Activated CD4-positive, alpha-beta T cell treated with anti-CD3 and anti-CD28 coated beads, Interleukin-2, amount 10 ng/mL, durations not matched to agents 24 days and 14 days (primary cell): ENCODE measurements around the gene KCNF1. TPM values are rescaled to one million over a fixed set of nuclear protein-coding genes. Genes with fewer than 3 reads are reported as not detected.

ENCODE experiments used
- DNase-seq: peaks from one replicate; pipeline ENCODE4 v3.0.0; 2022
- H3K27ac Mint-ChIP-seq: one replicate; pipeline ENCODE4 v1.8.0; 2022; ENCODE audit warnings: mild to moderate bottlenecking, mixed read lengths
- H3K27me3 Mint-ChIP-seq: one replicate; pipeline ENCODE4 v1.8.0; 2022; ENCODE audit warnings: mixed read lengths
- H3K36me3 Mint-ChIP-seq: one replicate; pipeline ENCODE4 v1.8.0; 2022; ENCODE audit warnings: low read depth, mild to moderate bottlenecking, mixed read lengths
- H3K4me1 Mint-ChIP-seq: one replicate; pipeline ENCODE4 v1.8.0; 2021; ENCODE audit warnings: mixed read lengths
- H3K4me3 Mint-ChIP-seq: one replicate; pipeline ENCODE4 v1.8.0; 2022; ENCODE audit warnings: mild to moderate bottlenecking, moderate library complexity, mixed read lengths
- H3K9me3 Mint-ChIP-seq: one replicate; pipeline ENCODE4 v1.8.0; 2021; ENCODE audit warnings: mixed read lengths
- intact Hi-C: fragments of 100-400 bp; cut with micrococcal nuclease; formaldehyde crosslinking; loops from one replicate; pipeline ENCODE4 v1.15.1; 2023
- total RNA-seq: library from RNA; stranded (reverse); gene quantifications from 2 replicates; pipeline ENCODE4 v1.2.3, GENCODE V29; 2022

KCNF1 gene
- total RNA-seq, 1 donor from 2014 or later = not detected

DNA sequence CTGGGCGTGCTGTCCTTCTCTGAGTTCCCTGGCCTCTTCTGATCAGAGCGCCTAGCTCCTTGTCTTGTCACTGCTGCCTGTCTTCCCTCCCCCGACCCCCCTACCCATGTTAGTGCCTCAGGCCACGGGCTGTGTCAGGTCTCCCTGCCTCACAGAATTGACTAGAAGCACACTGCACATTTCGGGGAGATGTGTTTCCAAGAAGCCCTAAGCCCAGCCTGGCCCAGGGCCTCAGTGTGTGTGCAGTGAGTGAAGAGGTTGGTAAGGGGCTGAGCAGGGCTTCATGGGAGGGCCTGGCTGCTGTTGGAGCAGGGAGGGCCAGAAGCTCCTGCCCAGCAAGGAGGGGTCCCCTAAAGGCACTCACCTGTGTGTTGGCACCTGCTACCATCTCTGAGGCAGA is 13.1 kb downstream of the KCNF1 start:
- Mint-ChIP-seq H3K27ac (no peak overlapping the region), H3K4me3 (no peak overlapping the region), H3K9me3 (no peaks in the 10 kb centered on the region), H3K36me3 (no peaks in the 10 kb centered on the region), H3K27me3 (peaks cover 7% of the 10 kb centered on the region), H3K4me1 (no peaks in the 10 kb centered on the region)
- intact Hi-C loops = no loop called here
- DNase-seq = no peak

DNA sequence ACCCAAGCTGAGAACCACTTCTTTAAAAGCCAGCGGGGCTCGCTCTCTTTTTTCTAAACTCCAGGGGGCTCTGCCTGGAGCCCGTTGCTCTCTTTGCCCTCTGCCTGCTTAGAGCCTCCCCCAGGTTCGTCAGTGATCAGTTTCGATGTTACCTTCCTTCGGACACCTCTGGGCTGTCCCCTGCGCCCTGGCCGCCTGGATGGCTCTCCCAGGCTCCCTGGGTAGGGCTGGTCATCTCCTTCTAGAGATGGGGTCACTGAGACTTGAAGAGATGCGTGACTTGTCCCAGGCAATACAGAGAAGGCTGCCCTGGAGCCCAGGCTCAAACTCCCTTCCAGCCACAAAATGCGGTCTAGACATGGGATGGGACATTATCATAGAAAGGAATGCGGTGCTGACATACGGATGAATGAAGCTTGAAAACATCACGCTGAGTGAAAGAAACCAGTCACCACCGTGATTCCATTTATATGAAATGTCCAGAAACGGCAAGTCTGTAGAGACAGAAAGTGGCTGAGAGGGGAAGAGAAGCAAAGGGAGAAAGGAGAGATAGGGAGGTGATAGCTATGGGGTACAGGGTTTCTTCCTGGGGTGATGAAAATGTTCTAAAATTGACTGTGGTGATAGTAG is 14.6 kb downstream of the KCNF1 start:
- Mint-ChIP-seq H3K4me1 (no peaks in the 10 kb centered on the region), H3K27ac (no peak overlapping the region), H3K9me3 (no peaks in the 10 kb centered on the region), H3K27me3 (peaks cover 7% of the 10 kb centered on the region), H3K36me3 (no peaks in the 10 kb centered on the region), H3K4me3 (no peak overlapping the region)
- intact Hi-C loops = no loop called here
- no peak for DNase-seq

DNA sequence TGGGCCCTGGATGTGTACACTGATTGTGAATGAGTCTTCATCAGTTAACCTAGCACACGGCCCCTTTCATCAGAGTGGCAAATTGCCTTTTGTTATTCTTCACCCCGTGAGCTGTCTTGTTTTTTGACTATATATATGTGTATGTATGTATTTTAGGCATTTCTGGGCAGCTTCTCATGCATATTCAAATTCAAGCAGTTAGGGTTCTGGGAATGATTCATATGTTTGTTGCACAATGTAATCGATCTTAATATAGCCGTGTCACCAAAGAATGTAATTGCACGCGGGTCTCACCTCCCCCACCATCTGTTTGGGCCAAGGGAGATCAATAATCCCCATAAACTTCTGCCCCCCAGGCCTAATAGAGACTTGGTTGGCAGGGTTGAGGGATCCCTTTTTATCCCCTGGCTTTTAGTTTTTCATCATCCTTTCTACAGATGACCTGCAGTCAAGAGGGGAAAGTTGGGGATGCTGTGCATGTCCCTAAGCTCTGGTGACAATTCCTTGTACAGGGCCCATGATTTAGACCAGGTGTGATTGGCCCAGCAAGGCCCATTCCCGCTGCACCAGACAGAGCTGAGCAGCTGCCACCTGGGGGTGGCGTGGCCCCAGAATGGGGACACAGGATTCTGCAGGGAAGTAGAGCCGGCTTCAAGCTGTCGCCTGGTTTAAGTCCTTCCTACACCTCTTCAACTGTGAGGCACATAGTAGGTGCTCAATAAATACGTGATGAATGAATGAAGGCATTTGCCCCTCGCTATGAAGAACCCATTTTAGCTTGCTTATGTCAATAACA is 19.2 kb downstream of the KCNF1 start:
- no peaks in the 10 kb centered on the region for H3K36me3 Mint-ChIP-seq
- H3K9me3 Mint-ChIP-seq = no peaks in the 10 kb centered on the region
- no peak for DNase-seq
- intact Hi-C loops = no loop called here
- no peaks in the 10 kb centered on the region for H3K4me1 Mint-ChIP-seq
- no peak overlapping the region for H3K27ac Mint-ChIP-seq
- H3K4me3 Mint-ChIP-seq = no peak overlapping the region
- peaks cover 7% of the 10 kb centered on the region for H3K27me3 Mint-ChIP-seq

DNA sequence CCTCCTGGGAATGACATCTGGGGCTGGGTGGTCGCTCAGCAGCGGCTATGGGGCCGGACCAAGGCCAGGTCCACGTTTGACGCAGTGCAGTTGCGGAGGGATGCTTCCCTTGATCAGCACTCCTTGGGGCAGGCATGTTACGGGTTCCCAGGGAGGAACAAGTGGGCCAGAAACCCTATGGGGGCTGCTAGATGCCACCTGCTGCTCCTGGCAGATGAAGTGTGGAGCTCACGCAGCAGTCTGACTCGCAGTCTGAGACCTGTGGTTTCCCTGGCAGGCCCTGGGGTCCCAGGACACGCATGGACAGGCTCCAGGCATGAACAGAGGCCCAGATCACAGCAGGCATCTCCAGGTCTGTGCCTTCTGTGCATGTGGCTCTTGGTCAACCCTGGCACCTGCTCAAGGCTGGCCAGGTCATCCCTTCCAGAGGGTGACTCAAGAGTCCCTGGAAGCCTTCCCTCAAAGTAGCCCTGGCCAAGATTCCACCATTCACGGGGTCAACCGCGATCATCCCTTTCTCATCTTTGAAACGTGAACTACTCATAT is 20.0 kb downstream of the KCNF1 start:
- no peaks in the 10 kb centered on the region for H3K36me3 Mint-ChIP-seq
- intact Hi-C loops = no loop called here
- H3K27me3 Mint-ChIP-seq = peaks cover 7% of the 10 kb centered on the region
- no peak for DNase-seq
- no peaks in the 10 kb centered on the region for H3K4me1 Mint-ChIP-seq
- H3K27ac Mint-ChIP-seq = no peak overlapping the region
- H3K4me3 Mint-ChIP-seq = no peak overlapping the region
- H3K9me3 Mint-ChIP-seq = no peaks in the 10 kb centered on the region

DNA sequence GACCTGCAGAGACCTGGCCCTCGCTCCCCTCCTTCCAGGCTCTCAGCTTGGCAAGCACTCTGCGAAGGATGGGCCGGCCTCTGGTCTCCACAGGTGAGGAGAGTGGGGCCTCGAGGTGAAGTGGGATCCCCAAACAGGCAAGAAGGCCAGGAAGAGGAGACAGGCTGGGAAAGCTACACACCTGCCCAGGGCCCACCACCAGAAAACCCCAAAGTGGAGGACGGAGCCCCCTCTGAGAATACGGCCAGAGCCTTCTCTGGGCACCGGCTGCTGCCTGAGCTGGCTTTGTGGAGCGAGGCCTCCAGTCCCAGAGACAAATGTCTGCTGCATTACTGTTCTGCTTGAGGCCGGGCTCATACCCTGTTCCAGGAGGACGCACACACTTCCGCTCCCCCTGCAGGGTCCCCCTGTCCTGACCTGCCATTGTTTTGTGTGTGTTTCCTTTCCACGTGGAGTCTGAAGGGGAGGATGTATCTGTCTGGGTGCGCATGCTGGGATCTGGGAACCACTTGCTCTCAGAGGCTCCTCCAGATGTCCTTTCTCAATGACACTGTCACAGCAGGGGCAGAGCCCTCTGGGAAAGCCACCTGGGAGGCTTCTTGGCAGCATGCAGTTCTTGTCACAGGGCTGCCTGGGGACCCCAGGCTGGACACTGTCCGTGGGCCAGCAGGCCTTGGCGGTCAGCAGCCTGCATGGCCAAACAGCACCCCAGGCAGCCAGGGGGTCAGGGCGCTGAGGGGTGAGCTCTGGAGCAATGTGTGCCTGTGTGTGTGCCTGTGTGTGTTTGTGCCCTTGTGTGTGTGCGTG is 20.8 kb downstream of the KCNF1 start:
- Mint-ChIP-seq H3K4me3 (no peak overlapping the region), H3K4me1 (no peaks in the 10 kb centered on the region), H3K9me3 (no peaks in the 10 kb centered on the region), H3K27ac (no peak overlapping the region), H3K36me3 (no peaks in the 10 kb centered on the region), H3K27me3 (peaks cover 7% of the 10 kb centered on the region)
- intact Hi-C loops = no loop called here
- DNase-seq = no peak

DNA sequence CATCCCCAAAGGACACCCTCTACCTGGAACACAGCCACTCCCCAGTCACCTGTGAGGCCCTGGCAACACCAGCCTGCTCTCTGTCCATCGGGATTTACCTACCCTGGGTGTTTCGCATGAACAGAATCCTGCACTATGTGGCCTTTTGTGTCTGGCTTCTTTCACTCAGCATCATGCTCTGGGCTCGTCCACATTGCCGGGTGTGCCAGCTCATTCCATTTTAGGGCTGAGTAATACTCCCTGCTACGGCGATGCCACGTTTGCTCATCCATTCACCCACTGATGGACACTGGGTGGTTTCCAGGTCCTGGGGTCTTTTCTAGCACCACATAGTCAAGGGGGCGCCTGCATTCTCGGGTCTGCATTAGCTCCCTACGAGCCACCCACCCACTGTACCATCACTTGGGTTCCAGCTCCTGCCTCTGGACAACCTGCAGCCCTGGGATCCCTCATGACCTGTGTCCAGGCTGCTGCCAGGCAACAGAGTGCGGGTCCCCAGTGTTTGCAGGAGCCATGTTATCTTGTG is 22.0 kb downstream of the KCNF1 start:
- Mint-ChIP-seq H3K27me3 (peaks cover 4% of the 10 kb centered on the region), H3K9me3 (peaks cover under 1% of the 10 kb centered on the region), H3K4me3 (no peak overlapping the region), H3K27ac (no peak overlapping the region), H3K36me3 (no peaks in the 10 kb centered on the region), H3K4me1 (no peaks in the 10 kb centered on the region)
- intact Hi-C loops = no loop called here
- no peak for DNase-seq

DNA sequence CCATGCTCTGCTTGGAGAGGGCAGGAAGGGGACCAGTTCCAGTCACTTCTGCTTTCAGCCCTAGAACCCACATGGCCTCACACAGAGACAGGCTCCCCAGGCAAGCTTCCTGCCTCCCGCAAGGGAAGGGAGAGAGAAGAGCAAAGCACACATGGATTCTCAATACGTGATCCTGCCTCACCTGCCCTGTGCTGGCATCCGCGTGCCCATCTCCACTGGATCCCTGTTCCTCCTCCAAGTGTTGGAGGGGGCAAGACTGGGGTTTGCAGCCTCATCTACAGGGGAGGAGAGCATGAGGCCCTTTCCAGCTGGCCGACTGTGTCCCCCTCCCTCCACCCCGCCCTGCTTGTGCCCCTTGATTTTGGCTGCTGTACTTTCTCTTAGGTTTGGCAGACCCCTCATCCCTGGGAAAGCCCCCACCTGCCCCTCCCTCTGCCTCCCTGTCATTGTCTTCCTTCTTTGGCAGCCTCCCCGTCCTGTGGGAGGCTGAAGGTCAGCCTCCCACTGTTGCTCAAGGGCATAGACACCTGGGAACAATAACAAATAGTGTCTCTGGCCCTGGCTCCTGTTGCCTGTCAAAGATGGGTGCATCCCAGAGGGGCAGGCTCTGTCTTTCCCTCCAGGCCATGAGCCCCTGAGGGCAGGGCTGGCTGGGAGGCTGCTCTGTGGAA is 22.7 kb downstream of the KCNF1 start:
- intact Hi-C loops = no loop called here
- peaks cover 7% of the 10 kb centered on the region for H3K9me3 Mint-ChIP-seq

DNA sequence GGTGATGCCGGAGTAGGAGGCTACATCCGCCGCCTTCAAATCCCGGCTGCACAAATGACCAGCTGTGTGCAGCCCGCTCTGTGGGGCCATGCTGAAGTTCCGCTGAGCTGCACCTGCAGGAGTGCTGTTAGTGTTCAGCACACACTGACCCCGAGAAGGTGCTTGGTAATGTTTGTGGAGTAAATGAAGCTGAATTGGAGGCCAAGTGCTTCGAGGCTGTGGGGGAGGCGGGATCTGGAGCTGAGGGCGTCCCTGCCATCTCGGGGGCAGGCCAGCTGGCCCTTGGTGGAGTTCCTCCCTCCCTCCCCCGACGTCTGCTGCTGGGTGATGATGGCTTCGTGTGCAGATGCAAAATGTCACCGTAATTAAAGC is 23.2 kb downstream of the KCNF1 start:
- H3K27ac Mint-ChIP-seq = no peak overlapping the region
- no peaks in the 10 kb centered on the region for H3K36me3 Mint-ChIP-seq
- H3K4me3 Mint-ChIP-seq = no peak overlapping the region
- H3K27me3 Mint-ChIP-seq = no peaks in the 10 kb centered on the region
- intact Hi-C loops = no loop called here
- H3K4me1 Mint-ChIP-seq = no peaks in the 10 kb centered on the region
- no peak for DNase-seq
- H3K9me3 Mint-ChIP-seq = peaks cover 11% of the 10 kb centered on the region

More for the DNA sequence above, 22.7 kb downstream of the KCNF1 start:
- no peak overlapping the region for H3K4me3 Mint-ChIP-seq
- H3K27ac Mint-ChIP-seq = no peak overlapping the region
- H3K4me1 Mint-ChIP-seq = no peaks in the 10 kb centered on the region
- peaks cover 3% of the 10 kb centered on the region for H3K27me3 Mint-ChIP-seq
- no peak for DNase-seq
- H3K36me3 Mint-ChIP-seq = no peaks in the 10 kb centered on the region

DNA sequence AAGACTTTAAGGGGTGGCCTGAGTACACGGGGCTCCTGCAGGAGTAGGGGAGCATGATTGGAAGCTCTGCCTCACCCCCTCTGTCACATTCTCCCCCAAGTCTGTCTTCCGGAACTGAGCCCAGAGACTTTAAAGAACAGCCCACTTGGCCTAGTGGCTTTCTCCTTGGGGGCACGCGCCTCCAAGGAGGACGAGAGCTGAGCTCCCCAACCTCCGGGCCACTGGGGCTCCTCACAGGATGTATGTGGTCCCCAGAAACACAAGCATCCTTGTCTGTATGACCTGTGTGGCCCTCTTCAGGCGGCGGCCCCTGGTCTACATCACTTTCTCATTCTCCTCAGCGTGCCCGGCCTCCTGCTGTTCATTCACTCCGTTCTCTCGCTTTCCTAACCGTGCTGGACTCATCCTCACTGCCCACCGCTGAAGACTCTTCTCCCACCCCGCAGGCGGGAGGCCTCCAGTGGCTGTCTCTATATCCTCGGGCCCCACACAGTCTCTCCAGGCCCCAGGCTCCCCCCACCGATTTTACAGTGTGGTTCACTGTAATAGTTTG is 23.7 kb downstream of the KCNF1 start:
- Mint-ChIP-seq H3K36me3 (no peaks in the 10 kb centered on the region), H3K4me1 (no peaks in the 10 kb centered on the region), H3K27ac (no peak overlapping the region), H3K27me3 (no peaks in the 10 kb centered on the region), H3K4me3 (no peak overlapping the region), H3K9me3 (peaks cover 16% of the 10 kb centered on the region)
- intact Hi-C loops = no loop called here
- no peak for DNase-seq

DNA sequence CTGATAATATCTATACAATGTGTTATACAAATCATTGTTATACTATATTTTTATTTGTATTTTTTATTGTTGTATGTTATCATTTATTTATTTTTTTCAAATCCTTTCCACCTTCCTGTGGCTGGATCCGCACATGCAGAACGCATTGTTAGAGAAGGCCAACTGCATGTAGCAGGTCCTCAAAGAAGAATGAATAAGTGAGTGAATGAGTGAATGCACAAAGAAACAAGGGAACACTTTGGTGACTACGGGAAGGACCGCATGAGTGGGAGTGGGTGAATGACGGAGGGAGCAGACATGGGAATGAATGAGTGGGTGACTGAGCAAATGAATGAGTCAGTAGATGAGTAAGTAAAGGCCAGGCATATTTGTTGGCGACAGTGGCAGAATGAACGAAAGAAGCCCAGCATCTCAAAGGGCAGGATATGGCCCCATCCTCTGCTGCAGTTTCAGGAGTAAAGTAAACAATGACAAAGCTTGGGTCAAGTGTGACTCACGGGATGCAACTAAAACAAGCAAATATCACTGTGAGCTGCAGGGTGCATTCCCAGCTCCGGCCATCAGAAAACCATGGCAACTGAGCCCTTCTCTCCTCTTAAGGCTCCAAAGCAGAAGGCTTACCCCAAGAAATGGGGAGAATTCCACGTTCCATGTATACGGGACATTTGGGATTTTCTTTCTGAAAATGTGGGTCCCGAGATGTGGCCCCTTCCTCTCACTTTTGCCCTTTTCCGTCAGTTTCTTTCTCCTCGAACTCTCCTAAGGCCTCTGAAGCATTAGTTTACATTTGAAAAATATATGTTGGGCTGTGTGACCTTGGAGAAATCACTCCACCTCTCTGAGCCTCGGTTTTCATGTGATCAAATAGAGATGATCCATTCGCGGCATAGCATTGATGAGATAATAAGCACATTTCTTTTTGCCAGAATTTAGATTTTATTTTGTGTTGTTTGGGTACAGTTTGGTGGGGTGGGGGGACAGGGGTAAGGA is 24.5 kb downstream of the KCNF1 start:
- Mint-ChIP-seq H3K27ac (no peak overlapping the region), H3K4me1 (no peaks in the 10 kb centered on the region), H3K27me3 (no peaks in the 10 kb centered on the region), H3K9me3 (peaks cover 16% of the 10 kb centered on the region), H3K36me3 (no peaks in the 10 kb centered on the region), H3K4me3 (no peak overlapping the region)
- DNase-seq = no peak
- intact Hi-C loops = no loop called here

DNA sequence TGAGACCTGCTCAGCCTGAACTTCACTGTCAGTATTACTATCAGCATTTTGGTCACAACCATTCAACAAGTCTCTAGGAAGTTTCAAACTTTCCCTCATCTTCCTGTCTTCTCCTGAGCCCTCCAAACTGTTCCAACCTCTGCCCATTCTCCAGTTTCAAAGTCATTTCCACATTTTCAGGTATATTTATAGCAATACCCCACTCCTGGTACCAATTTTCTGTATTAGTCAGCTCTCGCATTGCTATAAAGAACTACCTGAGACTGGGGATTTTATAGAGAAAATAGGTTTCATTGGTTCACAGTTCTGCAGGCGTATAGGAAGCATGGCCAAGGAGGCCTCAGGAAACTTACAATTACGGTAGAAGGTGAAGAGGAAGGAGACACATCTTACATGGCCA is 27.3 kb downstream of the KCNF1 start:
- no peaks in the 10 kb centered on the region for H3K27me3 Mint-ChIP-seq
- peaks cover 16% of the 10 kb centered on the region for H3K9me3 Mint-ChIP-seq
- no peak for DNase-seq
- H3K27ac Mint-ChIP-seq = no peak overlapping the region
- no peak overlapping the region for H3K4me3 Mint-ChIP-seq
- H3K36me3 Mint-ChIP-seq = no peaks in the 10 kb centered on the region
- no peaks in the 10 kb centered on the region for H3K4me1 Mint-ChIP-seq
- intact Hi-C loops = no loop called here

DNA sequence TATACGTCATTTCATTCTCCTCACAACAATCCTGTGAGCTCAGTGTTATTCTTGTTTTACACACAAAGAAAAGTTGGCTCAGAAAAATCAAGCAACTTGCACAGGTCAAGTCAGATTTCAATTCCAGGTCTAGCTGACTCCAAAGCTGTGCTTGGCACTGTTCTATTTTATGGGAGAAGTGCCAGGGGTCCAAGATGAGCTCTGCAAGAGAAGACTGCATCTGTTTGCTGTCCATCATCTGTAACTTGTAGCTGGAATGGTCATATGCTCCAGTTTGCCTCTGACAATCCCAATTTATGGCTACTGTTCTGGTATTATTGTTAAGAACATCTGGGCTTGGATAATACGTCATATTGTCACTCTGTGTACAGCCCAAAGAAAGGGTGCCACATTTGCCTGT is 28.9 kb downstream of the KCNF1 start:
- Mint-ChIP-seq H3K27ac (no peak overlapping the region), H3K9me3 (peaks cover 19% of the 10 kb centered on the region), H3K4me1 (no peaks in the 10 kb centered on the region), H3K4me3 (no peak overlapping the region), H3K36me3 (no peaks in the 10 kb centered on the region), H3K27me3 (peaks cover 3% of the 10 kb centered on the region)
- no peak for DNase-seq
- intact Hi-C loops = no loop called here
